Skeletal muscle satellite cell (primary cell): ENCODE data around the gene FGD3.

Experiments
- H3K27me3 ChIP-seq: 2 replicates; pipeline ENCODE4 v1.7.0; 2013; ENCODE audit warnings: low read length; ENCODE audit not compliant: control insufficient read depth, insufficient read depth
- H3K36me3 ChIP-seq: 2 replicates; pipeline ENCODE4 v1.7.0; 2013; ENCODE audit warnings: mild to moderate bottlenecking, control low read depth, low read length; ENCODE audit not compliant: insufficient read depth
- H3K4me1 ChIP-seq: 2 replicates; pipeline ENCODE4 v1.7.0; 2013; ENCODE audit warnings: low read length; ENCODE audit not compliant: control insufficient read depth, insufficient read depth
- H3K4me2 ChIP-seq: 2 replicates; pipeline ENCODE4 v1.7.0; 2013; ENCODE audit warnings: mild to moderate bottlenecking, low read length
- H3K4me3 ChIP-seq: 2 replicates; pipeline ENCODE4 v1.7.0; 2013; ENCODE audit warnings: low read length
- H3K9ac ChIP-seq: 2 replicates; pipeline ENCODE4 v1.7.0; 2013; ENCODE audit warnings: mild to moderate bottlenecking, low read depth, low read length, moderate library complexity
- H3K9me3 ChIP-seq: replicated peaks from 2 replicates; pipeline ENCODE4 v1.7.0; 2013; ENCODE audit warnings: mild to moderate bottlenecking, control low read depth, low read length

The FGD3 gene

GRCh38 chr9:92961627-92962302 is 14.4 kb downstream of the FGD3 start:
- no peak overlapping the region for H3K9ac ChIP-seq
- no peaks in the 10 kb centered on the region for H3K36me3 ChIP-seq
- no peak overlapping the region for H3K4me3 ChIP-seq
- H3K4me1 ChIP-seq = no peaks in the 10 kb centered on the region
- H3K27me3 ChIP-seq = peaks cover 3% of the 10 kb centered on the region
- H3K4me2 ChIP-seq = no peak overlapping the region
- H3K9me3 ChIP-seq = peaks cover 4% of the 10 kb centered on the region

- Histone ChIP-seq H3K9me3 (peaks cover 4% of the 10 kb centered on the region), H3K4me1 (no peaks in the 10 kb centered on the region), H3K36me3 (no peaks in the 10 kb centered on the region), H3K27me3 (peaks cover 3% of the 10 kb centered on the region), H3K9ac (no peak overlapping the region), H3K4me3 (no peak overlapping the region), H3K4me2 (no peak overlapping the region)
Measured at GRCh38 chr9:92962303-92962649, 15.0 kb downstream of the FGD3 start.

DNA sequence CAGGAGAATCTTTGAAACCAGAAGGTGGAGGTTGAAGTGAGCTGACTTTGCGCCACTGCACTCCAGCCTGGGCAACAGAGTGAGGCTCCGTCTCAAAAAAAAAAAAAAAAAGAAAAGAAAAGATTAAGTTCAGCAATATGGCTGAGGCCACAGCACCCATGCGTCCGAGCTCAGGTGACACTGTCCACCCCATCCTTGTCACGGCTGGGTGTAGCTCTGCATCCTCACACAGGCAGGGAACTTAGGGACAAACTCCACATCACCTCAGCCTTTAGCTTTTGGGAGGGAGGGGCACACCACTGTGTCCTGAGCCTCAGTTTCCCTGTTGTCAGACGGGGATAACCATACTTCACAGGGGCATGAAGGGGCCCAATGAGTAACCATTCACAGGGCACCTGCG is 15.5 kb downstream of the FGD3 start:
- Histone ChIP-seq H3K9me3 (peaks cover 4% of the 10 kb centered on the region), H3K36me3 (no peaks in the 10 kb centered on the region), H3K4me2 (no peak overlapping the region), H3K9ac (no peak overlapping the region), H3K27me3 (peaks cover 3% of the 10 kb centered on the region), H3K4me1 (no peaks in the 10 kb centered on the region), H3K4me3 (no peak overlapping the region)

DNA sequence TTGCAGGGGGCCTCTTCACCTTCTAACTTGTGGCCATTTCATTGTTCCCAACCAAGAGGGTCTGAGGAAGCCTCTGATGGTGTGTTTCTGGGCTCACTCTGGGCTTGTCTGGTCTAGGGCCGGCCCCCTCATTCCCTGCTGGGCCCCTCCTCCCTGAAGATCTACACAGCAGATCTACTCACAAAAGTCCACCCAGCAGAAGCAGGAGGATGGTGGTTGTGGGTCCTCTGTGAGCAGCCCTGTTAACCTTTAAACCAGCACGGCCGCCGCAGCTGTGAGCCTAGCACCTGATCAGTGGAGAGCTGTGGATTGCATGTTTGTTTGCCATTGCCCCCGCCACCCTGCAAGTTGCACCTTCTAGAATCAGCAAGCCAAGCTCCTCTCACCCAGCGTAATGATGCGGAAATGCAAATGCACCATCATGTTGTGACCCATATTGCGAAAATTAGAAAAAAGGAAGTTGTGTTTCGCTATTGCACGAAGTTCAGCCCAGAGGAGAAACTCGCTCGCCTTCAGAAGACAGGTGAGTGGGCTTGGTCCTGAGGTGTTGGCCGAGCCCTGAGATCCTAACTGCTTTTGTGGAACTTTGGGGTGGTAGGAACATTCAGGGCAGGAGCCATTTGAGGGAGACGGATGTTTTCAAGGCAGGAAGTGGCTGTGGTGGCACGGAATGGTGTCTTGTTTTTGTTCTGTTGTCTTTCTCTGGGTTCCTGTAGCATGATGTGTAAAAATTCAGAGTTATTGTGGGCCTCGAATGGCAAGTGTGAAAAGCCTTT is 16.7 kb downstream of the FGD3 start:
- H3K4me2 ChIP-seq = no peak overlapping the region
- H3K4me1 ChIP-seq = no peaks in the 10 kb centered on the region
- no peaks in the 10 kb centered on the region for H3K36me3 ChIP-seq
- H3K4me3 ChIP-seq = no peak overlapping the region
- peaks cover 4% of the 10 kb centered on the region for H3K9me3 ChIP-seq
- no peak overlapping the region for H3K9ac ChIP-seq
- peaks cover 3% of the 10 kb centered on the region for H3K27me3 ChIP-seq

- Histone ChIP-seq H3K36me3 (no peaks in the 10 kb centered on the region), H3K4me3 (no peak overlapping the region), H3K27me3 (peaks cover 3% of the 10 kb centered on the region), H3K9me3 (peaks cover 4% of the 10 kb centered on the region), H3K9ac (no peak overlapping the region), H3K4me2 (no peak overlapping the region), H3K4me1 (no peaks in the 10 kb centered on the region)
Measured at GRCh38 chr9:92964607-92965060, 17.3 kb downstream of the FGD3 start.

- no peak overlapping the region for H3K4me3 ChIP-seq
- no peaks in the 10 kb centered on the region for H3K4me1 ChIP-seq
Measured at GRCh38 chr9:92965061-92965758, 17.9 kb downstream of the FGD3 start.

GRCh38 chr9:92965759-92966517 is 18.6 kb downstream of the FGD3 start:
- Histone ChIP-seq H3K4me2 (no peak overlapping the region), H3K36me3 (no peaks in the 10 kb centered on the region), H3K27me3 (no peaks in the 10 kb centered on the region), H3K4me1 (no peaks in the 10 kb centered on the region), H3K4me3 (no peak overlapping the region), H3K9ac (no peak overlapping the region), H3K9me3 (peaks cover 4% of the 10 kb centered on the region)

More at GRCh38 chr9:92965061-92965758, 17.9 kb downstream of the FGD3 start:
- Histone ChIP-seq H3K9me3 (peaks cover 4% of the 10 kb centered on the region), H3K27me3 (no peaks in the 10 kb centered on the region), H3K4me2 (no peak overlapping the region), H3K9ac (no peak overlapping the region), H3K36me3 (no peaks in the 10 kb centered on the region)

- peaks cover 4% of the 10 kb centered on the region for H3K9me3 ChIP-seq
- no peaks in the 10 kb centered on the region for H3K27me3 ChIP-seq
- no peaks in the 10 kb centered on the region for H3K36me3 ChIP-seq
- no peaks in the 10 kb centered on the region for H3K4me1 ChIP-seq
- H3K9ac ChIP-seq = no peak overlapping the region
- no peak overlapping the region for H3K4me2 ChIP-seq
- no peak overlapping the region for H3K4me3 ChIP-seq
Measured at GRCh38 chr9:92966518-92966800, 19.1 kb downstream of the FGD3 start.

GRCh38 chr9:92968081-92968480 is 20.8 kb downstream of the FGD3 start:
- H3K36me3 ChIP-seq = no peaks in the 10 kb centered on the region
- H3K4me1 ChIP-seq = no peaks in the 10 kb centered on the region
- no peaks in the 10 kb centered on the region for H3K9me3 ChIP-seq
- no peak overlapping the region for H3K9ac ChIP-seq
- no peaks in the 10 kb centered on the region for H3K27me3 ChIP-seq
- H3K4me3 ChIP-seq = no peak overlapping the region
- no peak overlapping the region for H3K4me2 ChIP-seq

DNA sequence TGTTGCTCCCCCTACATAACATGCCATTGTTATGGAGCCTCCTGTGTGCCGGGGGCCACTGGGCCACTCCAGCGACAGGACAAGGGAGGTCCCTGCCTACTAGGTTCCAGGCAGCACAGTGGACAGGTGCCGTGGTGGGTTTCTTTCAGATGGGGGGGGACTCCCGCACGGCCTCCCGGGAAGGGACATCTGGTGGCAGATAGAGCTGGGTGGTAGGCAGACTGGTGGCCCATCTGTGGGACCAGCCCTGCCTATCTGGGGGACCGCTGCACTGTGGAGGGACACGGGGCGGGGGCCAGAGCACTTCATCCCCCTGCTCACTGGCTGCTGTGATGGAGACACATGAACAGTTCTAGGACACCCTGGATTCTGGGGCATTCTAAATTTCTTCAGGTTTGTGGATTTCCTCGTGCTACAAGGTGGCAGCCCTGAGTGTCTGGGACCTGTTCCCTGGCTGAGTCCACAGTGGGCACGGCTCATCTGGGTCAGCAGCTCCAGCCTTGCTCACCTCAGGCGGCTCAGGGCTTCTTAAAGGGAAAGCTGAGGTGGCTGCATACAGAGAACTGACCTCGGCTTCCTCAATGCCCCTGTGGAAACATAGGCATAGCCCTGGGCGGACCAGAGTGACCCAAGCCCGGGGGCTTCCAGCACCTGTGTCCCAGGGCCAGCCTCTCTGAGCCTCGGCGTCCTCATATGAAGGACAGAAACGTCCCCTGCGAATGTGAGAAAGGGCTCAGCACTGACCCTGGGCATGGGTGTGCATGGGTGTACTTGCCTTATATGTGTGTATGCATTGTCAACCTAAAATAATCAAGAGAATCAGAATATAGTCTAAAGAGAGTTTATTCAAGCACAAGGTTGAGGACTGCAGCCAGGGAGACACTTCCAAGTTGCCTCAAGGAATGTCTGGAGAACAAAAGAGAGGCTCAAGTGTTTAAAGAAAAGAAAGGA is 22.5 kb downstream of the FGD3 start:
- Histone ChIP-seq H3K4me2 (no peak overlapping the region), H3K27me3 (no peaks in the 10 kb centered on the region), H3K4me1 (no peaks in the 10 kb centered on the region), H3K9me3 (no peaks in the 10 kb centered on the region), H3K36me3 (no peaks in the 10 kb centered on the region), H3K9ac (no peak overlapping the region), H3K4me3 (no peak overlapping the region)
